GM21526 (cell line): ENCODE measurements around the gene ASTN1.

Experiments used
- ATAC-seq: cut with Tn5 transposase; IDR thresholded peaks from one replicate; pipeline ENCODE4 v1.9.1; 2021; ENCODE audit warnings: moderate library complexity; ENCODE audit not compliant: unreplicated experiment, low FRiP score

Gene ASTN1

DNA sequence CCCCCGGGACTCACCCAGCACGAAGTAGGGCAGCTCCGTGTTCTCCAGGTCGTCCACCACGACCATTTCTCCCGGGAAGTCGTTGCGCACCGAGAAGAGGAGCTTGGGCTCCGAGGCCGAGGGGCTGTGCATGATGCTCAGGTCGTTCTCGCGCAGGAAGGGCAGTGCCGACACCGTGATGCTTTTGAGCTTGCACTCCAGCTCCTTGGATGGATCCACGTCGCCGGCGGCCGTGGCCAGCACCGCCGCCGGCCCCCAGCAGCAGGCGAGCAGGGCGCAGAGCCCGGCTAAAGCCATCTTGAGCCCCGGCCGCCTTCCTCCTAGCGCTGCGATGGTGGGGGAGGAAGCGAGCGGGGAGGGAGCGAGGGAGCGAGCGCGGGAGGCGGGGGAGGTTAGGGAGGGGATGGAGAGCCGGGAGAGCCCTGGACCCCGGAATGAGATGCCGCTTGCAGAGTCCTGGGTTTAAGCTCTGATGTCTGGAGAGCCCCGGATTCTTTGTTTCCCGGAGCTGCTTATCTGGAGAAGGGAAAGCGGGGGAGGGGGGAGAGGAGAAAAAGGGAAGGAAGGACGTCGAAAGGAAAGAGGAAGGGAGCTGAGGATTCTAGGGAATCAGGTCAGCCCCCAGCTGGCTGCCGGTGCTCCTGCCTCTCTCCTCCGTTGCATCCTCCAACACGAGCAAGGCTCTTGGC is at the start of gene ASTN1:
Gene ASTN1 (minus strand): TSS at position 333 of the 689 bp plus-strand sequence. CDS start 36 bp downstream, at position 297.
- no peak for ATAC-seq

DNA sequence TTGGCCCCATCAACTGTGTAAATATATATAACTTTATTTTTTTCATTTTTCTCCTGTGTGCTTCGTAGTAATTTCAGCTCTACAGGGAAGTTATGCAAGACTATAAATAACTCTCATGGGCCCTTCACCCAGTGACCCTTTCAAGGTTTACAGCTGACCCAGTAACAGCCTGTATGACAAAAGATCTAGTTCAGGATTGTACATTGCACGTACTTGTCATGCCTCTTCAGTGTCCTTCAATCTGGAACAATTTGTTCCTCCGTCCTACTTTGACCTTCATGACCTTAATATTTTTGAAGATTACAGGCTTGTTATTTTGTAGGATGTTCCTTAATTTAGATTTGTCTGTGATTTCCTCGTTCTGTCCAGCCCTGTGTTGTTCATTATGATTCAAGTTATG is 46.7 kb upstream of the ASTN1 start:
- no peak for ATAC-seq

DNA sequence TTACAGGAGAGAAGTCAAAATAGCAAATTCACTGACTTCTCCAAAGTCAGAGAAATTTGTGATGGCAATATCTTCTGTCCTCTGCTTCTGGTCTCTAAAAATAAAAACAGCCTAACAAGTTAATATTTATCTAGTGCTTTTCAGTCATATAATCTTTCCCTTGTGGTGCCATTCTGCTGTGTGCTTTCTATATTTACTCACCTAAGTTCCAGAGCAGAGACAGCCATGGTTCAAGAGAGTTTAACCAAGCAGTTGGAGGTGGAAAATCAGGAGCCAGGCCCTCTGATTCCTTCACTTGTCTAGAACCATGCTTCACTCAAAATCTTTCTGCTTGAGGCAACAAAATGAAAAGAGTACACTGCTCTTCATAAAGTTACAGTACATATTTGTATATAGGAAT is 45.6 kb upstream of the ASTN1 start:
- no peak for ATAC-seq

DNA sequence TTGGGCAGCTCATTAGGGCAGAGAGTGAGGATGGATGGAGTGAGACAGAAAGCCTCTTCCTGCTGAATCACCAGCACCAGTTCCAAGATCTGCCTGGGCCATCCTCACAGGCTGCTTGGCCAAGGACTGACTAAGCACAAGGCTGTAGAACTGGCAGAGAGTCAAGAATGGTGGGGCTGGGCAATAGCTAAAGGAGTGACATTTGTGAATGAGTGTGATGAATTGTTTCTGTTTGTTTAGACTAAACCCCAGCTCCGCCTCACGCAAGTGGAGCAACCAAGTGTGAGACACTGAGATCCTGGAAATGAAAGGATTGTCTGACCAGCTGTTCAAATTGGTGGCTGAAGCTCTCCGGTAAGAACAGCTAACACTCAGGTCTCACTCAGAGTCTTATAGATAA is 44.8 kb upstream of the ASTN1 start:
- no peak for ATAC-seq

DNA sequence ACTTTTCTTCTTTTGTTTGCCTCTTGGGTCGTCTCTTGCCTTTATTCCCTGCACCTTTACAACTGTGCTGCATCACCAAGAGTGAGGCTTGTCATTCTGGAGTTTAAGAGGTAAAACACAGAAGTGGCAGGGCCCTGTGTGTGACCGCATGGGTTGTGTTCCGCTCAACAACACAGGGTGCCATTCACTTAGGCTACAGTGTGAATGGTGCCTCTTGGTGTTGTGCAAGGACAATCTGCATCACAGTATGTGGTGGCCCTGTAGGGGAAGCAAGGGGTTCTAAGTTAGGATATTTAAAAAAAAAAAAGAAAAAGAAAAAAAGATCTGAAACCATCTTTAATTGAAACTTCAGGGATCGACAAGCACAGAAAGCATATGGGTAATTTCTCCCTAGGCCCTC is 44.4 kb upstream of the ASTN1 start:
- no peak for ATAC-seq

DNA sequence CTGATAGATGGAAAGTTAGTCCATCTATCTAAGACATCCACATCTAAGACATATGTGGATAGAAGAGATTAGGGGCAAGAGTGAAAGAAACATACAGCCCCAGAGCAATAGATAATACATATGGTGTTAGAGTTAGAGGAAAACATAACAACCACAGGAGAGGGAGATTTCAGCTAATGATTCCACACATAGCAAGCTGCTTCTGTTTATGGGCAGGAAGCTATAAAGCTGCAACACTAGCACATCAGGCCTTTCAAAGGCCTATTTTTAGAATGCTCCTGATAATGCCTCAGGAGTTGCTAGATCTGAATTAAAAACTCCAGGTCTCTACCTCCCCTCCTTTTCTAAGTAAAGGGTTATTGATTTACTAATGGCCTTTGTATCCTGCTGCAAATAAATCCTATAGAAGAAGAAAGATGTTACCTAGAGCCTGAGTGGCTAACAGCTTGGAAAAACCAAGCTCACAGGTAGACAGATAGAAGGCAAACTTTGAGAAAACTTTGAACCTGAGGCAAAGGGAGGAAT is 42.4 kb upstream of the ASTN1 start:
- no peak for ATAC-seq

DNA sequence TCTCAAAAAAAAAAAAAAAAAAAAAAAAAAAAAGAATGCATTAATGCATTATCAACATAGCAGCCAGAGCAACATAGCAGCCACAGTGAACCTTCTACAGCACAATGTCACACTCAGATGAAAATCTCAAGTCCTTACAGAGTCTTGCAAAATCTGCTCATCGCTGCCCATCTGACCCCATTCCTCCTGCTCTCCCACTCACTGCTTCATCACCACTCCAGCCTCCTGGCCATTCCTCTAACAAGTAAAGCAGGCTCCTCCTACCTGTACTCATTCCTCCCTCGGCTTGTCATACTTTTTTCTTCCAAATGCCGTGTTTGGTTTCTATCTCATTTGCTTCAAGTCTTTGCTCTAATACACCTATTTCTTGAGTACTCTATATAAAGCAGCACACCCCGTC is 35.8 kb upstream of the ASTN1 start:
- no peak for ATAC-seq

DNA sequence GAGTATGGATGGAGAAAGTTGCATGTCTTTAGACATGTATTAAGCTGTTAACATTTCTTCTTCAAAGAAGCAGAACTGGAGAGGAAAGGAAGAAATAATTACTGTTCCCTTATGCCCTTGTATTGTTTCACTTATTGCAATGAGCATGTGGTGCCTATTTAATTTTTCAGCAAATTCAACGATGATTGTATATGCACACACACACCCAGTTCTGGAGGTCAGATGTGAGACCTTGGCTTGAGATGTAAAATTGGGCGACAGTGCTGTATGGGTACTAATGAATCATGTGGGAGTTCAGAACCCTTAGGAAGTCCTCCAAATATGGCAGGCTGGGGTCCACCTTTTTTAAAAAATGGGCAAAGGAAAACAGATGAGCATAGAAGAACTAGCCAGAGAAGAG is 33.7 kb upstream of the ASTN1 start:
- no peak for ATAC-seq

DNA sequence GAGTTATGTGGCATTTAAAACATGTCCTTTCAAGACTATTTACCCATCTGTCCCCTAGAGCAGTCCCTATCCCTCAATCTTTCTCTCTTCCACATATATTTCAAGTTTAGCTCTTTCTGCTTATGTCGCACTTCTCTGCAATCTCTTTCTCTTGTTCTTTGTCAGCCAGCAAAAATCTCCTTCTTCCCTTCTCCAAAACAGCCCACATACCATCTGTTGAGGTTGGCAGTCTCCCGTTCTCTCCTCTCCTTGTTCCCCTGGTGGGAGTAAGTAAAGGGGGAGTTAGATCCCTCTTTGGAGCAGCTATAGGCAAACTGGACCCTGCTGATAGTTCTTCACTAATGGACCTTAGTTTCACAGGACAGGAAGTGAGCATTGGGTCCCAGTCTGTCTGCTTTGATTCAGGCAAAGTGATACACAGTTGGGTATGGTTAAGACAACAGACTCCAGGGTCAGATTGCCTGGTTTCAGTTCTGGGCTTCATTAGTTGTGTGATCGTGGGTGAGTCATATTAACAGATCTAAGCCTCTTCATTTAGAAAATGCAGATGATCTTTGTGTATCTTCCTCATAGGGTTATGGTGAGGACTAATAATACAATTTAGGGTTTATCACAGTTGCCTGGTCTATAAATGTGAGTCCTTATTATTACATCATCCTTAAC is 25.9 kb upstream of the ASTN1 start:
- no peak for ATAC-seq

DNA sequence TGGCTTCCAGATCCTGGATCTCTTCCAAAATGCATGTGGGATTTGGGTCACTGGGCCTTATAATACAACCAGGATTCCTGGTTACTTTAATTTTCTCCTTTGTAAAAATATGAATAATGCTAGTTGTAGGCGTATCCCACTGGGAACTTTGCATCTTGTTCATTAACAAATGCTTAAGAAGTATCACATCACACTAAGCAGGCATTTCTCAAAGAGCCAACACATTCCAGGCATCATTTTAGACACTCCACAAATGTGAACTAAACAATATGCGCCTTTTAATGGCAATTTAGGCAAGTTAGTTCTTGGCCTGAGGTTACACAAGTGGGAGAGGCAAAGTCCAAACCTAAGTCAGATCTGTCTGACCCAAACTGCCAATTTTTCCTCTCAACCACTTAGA is 22.1 kb upstream of the ASTN1 start:
- ATAC-seq: no peak

DNA sequence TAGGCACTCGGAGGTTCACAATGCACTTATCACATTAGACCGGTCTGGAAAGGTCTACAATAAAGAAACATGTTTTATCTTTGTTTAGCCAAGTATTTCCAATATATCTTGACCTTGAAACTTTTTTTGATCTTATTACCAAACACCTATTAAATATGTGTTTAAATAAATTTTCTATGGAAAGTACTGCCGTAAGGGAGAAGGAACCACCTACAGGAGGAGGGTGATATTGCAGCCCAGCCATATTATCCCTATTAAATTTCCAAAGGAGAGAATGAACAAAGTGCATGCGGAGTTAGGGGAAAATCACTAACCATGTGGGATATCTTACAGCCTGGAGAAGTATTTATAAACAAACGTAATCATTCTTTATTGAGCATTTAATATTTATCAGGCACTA is 20.7 kb upstream of the ASTN1 start:
- ATAC-seq: no peak

DNA sequence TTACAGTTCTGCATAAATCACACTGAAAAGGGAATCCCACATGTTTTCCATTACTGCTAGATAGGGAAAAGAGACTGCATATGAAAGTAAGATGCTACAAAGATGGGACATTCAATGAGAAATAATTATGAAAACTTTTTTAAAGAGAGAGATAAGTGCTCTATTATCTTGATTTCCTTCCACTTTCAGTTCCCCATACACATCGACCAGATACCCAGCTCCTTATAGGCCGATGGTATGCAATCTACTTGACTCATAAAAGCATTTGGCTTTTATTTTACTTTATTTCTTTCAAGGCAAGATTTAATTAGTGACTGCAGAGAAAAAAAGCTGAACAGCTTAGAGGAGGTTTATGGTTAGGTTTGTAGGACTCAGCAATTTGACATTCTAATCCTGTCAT is 19.3 kb upstream of the ASTN1 start:
- no peak for ATAC-seq

DNA sequence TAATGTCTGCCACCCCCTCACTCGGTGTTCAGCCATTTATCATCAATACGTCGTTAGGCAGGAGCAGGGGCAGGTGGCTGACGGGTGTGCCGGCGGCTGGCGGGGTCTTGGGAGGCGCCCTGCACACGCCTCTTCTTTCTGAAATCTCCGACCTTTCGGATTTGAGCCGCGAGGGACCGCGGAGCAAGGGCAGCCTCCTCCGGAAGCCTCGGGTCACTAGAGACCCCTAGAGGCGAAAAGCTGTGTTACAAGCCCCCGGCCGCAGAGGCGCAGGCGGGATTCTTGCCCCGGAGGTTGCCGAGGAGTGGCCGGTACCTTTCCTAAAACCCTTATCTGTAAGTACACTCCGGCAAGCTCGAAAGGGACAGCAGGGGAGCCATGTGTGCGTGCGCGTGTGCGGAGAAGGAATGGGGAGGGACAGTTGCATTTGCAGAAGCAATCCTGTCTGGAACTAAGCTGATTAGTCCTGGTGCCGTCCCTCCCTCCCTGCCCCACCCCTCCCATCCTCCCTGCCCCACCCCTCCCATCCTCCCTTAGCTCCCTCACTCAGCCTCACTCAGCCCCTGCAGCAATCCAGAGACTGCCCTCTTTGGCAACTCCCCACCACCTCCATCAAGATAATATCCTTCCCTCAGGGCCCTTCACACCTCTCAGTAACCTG is 17.2 kb upstream of the ASTN1 start:
- peak; percentile 86 for ATAC-seq

DNA sequence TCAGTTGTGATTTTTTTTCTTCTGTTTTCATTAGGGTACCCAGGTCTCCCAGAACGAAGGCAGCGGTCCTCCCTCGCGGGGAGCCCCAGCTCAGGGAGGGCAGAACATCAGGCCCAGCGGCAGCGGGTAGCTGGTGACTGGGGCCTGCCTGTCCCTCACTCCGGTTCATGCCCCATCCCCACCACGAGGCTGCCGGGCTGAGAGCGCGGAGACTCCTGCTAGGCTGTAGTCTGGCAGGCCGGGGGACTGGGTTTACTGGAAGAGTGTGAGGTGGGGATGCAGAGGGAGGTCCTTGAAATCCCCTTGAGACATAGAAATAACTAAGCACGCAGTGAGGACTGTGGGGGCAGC is 16.7 kb upstream of the ASTN1 start:
- peak; percentile 12 for ATAC-seq

DNA sequence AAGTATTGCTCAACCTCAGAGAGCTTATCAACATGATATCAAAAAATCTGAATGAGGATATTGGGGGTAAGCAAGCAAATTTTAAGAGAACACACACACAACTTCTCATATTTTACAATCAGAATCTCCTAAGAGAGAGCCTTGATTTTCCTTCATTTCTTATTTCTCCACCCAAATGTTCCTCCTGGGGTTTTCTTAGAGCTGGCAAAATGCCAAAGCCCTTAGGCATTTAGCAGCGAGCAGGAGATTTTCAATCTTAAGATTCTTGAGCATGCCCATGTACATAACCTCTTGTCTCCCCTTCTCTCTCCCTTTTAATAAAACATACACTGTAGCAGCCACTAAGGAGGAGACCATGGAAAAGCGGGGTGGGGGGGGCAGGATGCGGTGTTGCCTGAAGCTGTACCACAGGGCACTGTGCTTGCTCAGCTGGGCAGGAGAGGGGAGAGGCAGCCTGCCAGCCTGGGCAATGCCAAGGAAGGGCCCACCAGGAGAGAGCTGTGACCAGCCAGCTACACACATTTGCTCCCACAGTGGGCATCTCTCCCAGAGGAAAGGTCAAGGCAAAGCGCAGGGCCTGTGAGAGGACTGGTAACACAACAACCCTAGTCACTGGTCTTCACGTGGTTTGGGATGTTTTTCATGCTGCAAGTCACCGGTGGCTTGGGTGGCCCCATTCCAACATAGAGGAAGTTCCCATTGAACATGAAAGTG is 10.6 kb upstream of the ASTN1 start:
- ATAC-seq: no peak

DNA sequence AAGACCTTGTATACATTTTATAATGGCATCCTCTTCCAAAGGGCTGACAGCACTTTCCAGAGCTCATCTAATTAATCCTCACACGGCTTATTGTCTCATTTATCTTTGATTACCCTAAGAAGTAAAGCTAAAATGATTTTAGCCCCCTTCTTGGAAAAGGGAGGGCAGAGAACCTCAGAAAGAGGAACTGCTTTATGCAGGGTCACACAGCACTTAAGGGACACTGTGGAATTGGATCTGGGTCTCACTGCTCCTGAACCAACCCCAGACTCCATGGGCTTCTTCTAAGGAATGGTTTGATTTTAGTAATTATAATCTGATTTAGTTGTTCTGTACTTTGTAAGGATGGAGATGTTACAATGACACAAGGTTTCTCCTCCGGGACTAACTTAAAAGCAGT is 9.5 kb upstream of the ASTN1 start:
- no peak for ATAC-seq

DNA sequence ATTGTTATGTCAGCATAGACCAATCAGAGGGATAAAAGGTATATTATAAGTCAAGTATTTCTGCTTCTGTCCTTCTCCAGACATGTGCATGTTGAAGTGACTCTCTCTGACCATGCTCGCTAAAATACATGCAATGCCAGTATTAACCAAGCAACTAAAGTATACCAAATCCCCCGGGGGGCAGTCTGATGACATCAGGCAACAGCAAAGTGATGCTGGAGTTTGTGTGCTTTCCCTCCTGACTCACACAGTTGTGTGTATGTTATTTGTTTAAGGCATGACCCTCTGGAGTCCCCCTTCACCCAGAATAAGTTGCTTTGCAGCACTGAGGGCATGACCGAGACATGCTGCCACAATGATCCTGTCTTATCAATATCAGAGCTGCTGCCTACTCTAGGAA is 8.4 kb upstream of the ASTN1 start:
- ATAC-seq: no peak

DNA sequence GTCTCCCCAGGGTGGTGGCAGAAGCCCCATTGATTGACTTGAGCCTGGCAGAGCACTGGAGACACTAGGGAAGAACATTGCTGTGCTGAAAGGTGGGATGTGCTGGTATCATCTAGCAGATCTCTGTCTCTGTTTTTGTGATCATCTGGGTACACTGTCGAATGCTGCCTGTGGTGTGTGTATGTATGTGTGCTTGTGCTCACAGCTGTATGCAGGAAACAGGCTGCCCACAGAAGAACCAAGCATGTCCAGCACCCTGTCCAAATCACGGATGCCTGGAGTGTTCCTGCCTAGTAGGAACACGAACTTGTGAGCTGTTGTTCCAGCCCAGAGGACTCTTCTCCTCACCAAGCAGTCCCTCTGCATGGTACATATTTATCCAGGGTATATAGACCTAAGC is 7.8 kb upstream of the ASTN1 start:
- ATAC-seq: no peak

DNA sequence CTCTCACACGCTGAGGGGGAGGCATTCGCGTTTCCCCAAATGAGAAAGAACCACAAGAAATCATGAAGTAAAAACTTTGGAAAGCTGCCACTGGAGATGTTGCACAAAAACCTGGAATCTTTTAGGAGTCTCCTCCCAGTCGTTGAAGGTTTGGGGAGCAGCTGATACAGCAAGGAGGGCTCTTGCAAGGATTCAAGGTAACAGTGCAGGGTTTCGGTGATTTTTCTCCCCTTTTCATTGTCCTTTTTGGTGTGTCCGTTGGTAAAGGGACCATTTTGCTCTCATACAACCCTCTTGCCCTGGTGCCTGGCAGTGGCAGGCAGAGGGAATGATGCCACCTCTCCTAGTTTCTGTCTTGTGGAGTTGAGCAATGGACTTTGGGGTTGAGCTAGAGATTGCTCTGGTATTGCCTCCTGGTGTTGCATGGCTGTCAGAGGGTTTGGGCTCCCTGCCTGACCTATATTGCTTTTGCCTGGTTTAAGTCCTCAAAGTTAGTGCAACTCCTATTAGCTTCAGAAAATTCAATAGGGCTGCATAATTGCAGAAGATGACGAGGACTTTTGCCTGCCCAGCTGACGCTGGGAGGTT is 7.1 kb upstream of the ASTN1 start:
- no peak for ATAC-seq

DNA sequence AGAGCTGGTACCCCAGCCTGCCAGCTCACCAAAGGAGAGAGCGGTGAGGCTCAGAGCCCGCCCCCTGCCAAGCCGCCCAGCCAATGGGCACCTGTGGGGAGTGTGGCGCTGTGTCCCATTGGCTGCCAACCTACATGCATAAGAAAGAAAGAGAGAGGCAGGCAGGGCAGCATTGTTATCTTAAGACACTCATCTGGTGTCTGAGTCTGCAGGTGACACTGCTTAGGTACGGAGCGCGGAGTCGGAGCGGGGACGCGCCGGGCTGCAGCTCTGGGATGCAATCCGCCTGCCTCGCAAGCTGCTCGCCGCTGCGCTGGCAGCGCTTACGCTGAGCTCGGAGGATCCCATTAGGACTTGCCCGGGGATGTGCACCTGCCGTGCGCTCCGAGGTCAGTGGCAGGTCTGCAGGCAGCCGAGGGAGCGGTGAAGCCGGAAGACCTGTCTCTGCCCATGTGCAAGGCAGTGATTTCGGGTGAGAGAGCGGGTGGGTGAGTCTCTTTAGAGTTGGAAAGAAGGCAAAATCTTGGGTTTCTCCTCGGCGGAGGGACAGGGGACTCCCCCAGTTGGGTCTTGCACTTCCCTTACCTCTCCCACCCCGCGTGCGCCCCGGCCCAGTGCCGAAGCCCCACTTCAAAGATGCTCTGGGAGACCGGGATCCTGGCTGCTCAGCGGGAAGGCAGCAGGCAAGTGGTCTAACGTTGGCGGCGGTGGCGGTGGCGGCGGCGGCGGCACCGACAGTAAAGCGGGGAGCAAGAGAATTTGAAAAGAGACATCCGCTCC is 6.4 kb upstream of the ASTN1 start, which contains the start of gene BRINP2:
Gene BRINP2 (plus strand): TSS at position 203 of the 780 bp plus-strand sequence. CDS start 58,919 bp downstream, outside the sequence.
- ATAC-seq: peak; percentile 90
